Measurements from ENCODE around the gene COL15A1.

Gene COL15A1

DNA sequence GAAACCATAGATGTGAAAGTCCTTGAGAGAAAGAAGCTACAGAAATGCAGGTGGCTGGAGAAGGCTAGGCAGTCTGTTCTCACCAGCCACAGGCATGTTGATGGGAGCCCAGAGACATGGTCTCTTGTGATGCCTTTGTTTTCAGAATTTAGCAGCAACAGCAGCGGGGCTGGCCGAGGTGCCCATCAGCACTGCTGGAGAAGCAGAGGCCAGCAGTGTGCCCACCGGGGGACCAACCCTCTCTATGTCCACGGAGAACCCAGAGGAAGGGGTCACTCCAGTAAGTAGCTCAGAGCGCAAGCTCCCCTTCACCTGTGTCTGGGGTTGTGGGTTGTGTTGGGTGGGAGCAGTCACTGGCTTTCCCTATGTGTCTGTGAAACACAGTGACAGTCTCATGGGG, 59.6 kb downstream of the COL15A1 start:
- Histone ChIP-seq H3K27ac (ENCODE audit: low read depth, low read length) (no peak overlapping the region), H3K4me3 (ENCODE audit: low read length) (no peak overlapping the region), H3K9me3 (ENCODE audit: control insufficient read depth, insufficient read depth, low read length) (no peaks in the 10 kb centered on the region), H4K20me1 (ENCODE audit: control insufficient read depth, insufficient read depth, low read depth, low read length) (no peaks in the 10 kb centered on the region), H3K4me2 (ENCODE audit: low read length) (no peak overlapping the region), H3K79me2 (ENCODE audit: control insufficient read depth, low read length) (no peaks in the 10 kb centered on the region), H3K36me3 (ENCODE audit: control insufficient read depth, low read length) (no peaks in the 10 kb centered on the region), H3F3A (ENCODE audit: control insufficient read depth, insufficient read depth) (no peaks in the 10 kb centered on the region), H3K27me3 (ENCODE audit: control insufficient read depth, low read length) (0 out of 2 replicates have a peak, but pooled peaks cover 2% of the 10 kb centered on the region), H3K4me1 (ENCODE audit: control insufficient read depth, low read length) (0 out of 2 replicates have a peak, but pooled peaks cover 2% of the 10 kb centered on the region), H3K9me2 (replicated peaks; ENCODE audit: control insufficient read depth, low read length) (no peaks in the 10 kb centered on the region)
- no peak for TF ChIP-seq EZH2phosphoT487 (IDR thresholded peaks at IDR 0.05; ENCODE audit: borderline replicate concordance, low read length)
- TF ChIP-seq, protein P1, sequence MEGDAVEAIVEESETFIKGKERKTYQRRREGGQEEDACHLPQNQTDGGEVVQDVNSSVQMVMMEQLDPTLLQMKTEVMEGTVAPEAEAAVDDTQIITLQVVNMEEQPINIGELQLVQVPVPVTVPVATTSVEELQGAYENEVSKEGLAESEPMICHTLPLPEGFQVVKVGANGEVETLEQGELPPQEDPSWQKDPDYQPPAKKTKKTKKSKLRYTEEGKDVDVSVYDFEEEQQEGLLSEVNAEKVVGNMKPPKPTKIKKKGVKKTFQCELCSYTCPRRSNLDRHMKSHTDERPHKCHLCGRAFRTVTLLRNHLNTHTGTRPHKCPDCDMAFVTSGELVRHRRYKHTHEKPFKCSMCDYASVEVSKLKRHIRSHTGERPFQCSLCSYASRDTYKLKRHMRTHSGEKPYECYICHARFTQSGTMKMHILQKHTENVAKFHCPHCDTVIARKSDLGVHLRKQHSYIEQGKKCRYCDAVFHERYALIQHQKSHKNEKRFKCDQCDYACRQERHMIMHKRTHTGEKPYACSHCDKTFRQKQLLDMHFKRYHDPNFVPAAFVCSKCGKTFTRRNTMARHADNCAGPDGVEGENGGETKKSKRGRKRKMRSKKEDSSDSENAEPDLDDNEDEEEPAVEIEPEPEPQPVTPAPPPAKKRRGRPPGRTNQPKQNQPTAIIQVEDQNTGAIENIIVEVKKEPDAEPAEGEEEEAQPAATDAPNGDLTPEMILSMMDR (IDR thresholded peaks at IDR 0.05; ENCODE audit: low read depth, low read length, poor library complexity, severe bottlenecking): no peak

DNA sequence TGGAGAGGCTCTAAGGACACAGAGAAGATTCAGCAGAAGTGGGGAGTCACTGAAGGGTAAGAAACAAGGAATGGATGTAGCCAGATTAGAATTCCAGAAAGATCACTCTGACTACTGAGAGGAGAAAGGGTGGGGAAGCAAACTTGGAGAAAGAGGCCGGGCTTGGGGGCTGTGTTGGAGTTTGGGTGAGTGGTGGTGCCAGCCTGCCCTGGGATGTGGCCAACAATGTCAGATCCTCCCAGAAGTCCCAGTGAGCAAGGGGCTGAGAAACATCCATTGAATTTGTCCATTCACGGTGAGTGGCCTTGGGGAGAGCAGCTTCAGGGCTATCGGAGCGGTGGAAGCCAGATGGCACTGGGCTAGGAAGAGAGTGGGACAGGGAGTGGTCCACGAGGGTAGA, 60.4 kb downstream of the COL15A1 start:
- Histone ChIP-seq H4K20me1 (ENCODE audit: control insufficient read depth, insufficient read depth, low read depth, low read length) (no peaks in the 10 kb centered on the region), H3K27ac (ENCODE audit: low read depth, low read length) (no peak overlapping the region), H3K27me3 (ENCODE audit: control insufficient read depth, low read length) (no peaks in the 10 kb centered on the region), H3K9me3 (ENCODE audit: control insufficient read depth, insufficient read depth, low read length) (no peaks in the 10 kb centered on the region), H3K4me3 (ENCODE audit: low read length) (no peak overlapping the region), H3K4me2 (ENCODE audit: low read length) (no peak overlapping the region), H3K79me2 (ENCODE audit: control insufficient read depth, low read length) (no peaks in the 10 kb centered on the region), H3K9me2 (replicated peaks; ENCODE audit: control insufficient read depth, low read length) (no peaks in the 10 kb centered on the region), H3F3A (ENCODE audit: control insufficient read depth, insufficient read depth) (no peaks in the 10 kb centered on the region), H3K4me1 (ENCODE audit: control insufficient read depth, low read length) (0 out of 2 replicates have a peak, but pooled peaks cover 2% of the 10 kb centered on the region), H3K36me3 (ENCODE audit: control insufficient read depth, low read length) (no peaks in the 10 kb centered on the region)
- TF ChIP-seq EZH2phosphoT487 (IDR thresholded peaks at IDR 0.05; ENCODE audit: borderline replicate concordance, low read length): no peak
- TF ChIP-seq, protein P1 (IDR thresholded peaks at IDR 0.05; ENCODE audit: low read depth, low read length, poor library complexity, severe bottlenecking): no peak

DNA sequence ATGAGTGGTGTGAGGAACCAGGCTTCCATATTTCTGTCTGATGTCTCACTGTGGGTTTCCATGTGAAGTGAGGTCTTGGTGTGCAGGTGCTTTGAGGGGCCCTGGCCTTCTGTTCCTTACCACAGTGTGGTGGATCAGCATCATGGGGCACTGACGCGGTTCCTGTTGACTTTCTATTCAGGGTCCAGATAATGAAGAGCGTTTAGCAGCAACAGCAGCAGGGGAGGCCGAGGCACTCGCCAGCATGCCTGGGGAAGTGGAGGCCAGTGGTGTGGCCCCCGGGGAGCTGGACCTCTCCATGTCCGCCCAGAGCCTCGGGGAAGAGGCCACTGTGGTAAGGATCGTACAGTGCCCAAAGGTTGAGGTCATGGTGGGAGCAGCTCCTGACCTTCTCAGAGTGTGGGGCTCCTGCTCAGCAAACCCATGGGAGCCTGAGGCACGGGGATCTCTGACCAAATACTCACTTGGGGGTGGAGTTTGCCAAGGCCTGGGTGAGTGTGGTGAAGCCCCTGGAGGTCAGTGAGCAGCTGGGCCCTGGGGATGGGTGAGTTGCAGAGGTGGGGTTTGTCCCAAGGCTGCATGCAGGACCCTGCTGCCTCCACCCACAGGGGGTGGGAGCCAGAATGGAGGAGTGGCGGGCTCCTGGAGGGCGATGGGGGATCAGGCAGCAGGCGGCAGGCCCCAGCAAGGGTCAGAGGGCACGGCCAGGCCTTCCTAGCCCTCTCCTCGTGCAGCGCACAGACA, 61.2 kb downstream of the COL15A1 start:
- Histone ChIP-seq H3F3A (ENCODE audit: control insufficient read depth, insufficient read depth) (no peaks in the 10 kb centered on the region), H3K4me1 (ENCODE audit: control insufficient read depth, low read length) (0 out of 2 replicates have a peak, but pooled peaks cover 2% of the 10 kb centered on the region), H3K4me2 (ENCODE audit: low read length) (no peak overlapping the region), H3K27me3 (ENCODE audit: control insufficient read depth, low read length) (no peaks in the 10 kb centered on the region), H3K79me2 (ENCODE audit: control insufficient read depth, low read length) (no peaks in the 10 kb centered on the region), H3K27ac (ENCODE audit: low read depth, low read length) (no peak overlapping the region), H3K36me3 (ENCODE audit: control insufficient read depth, low read length) (no peaks in the 10 kb centered on the region), H4K20me1 (ENCODE audit: control insufficient read depth, insufficient read depth, low read depth, low read length) (no peaks in the 10 kb centered on the region), H3K9me2 (replicated peaks; ENCODE audit: control insufficient read depth, low read length) (no peaks in the 10 kb centered on the region), H3K4me3 (ENCODE audit: low read length) (no peak overlapping the region), H3K9me3 (ENCODE audit: control insufficient read depth, insufficient read depth, low read length) (peaks cover under 1% of the 10 kb centered on the region; the same call in 1 of the 2 replicates)
- TF ChIP-seq, protein P1 (IDR thresholded peaks at IDR 0.05; ENCODE audit: low read depth, low read length, poor library complexity, severe bottlenecking): no peak
- TF ChIP-seq EZH2phosphoT487 (IDR thresholded peaks at IDR 0.05; ENCODE audit: borderline replicate concordance, low read length): no peak
